B cell (primary cell): ENCODE data around the gene TTC9. TPM values are rescaled to one million over a fixed set of nuclear protein-coding genes. Genes with fewer than 3 reads are reported as not detected.

Experiments
- ATAC-seq: fragments of 200-7000 bp; cut with Tn5 transposase; one replicate; pipeline ENCODE4 v1.10.0; 2021; ENCODE audit warnings: low read depth, mild to moderate bottlenecking, moderate number of reproducible peaks, moderate library complexity
- CTCF ChIA-PET: fragments of 350-600 bp; sonication (Branson Sonifier 250); formaldehyde crosslinking; loops from one replicate; lab custom pipeline; 2021; ENCODE audit warnings: antibody characterized with exemption, inconsistent platforms; lab: Charles Lee
- POLR2A ChIA-PET: fragments of 350-600 bp; sonication (Branson Sonifier 250); formaldehyde crosslinking; loops from one replicate; lab custom pipeline; 2021; ENCODE audit warnings: antibody characterized with exemption; lab: Charles Lee
- DNase-seq: peaks from one replicate; pipeline ENCODE4 v3.0.0; 2013
- H2AFZ ChIP-seq: 2 replicates; pipeline ENCODE4 v1.6.1; 2012; ENCODE audit warnings: mild to moderate bottlenecking, low read depth, low read length; ENCODE audit not compliant: insufficient read depth, poor library complexity, severe bottlenecking
- H3K27ac ChIP-seq, 2 donors: 1 replicate in 1 of 2; 2 replicates in 1 of 2; pipeline ENCODE4 v1.5.1; 2012 to 2013; ENCODE audit warnings: low read length in 2 of 2, mild to moderate bottlenecking in 2 of 2, moderate library complexity in 1 of 2
- H3K27me3 ChIP-seq, 4 experiments: fragments of 200-600 bp in 1 of 4; sonication (generic) in 1 of 4; replicated peaks in 1 of 4; 1 replicate in 2 of 4; 2 replicates in 2 of 4; pipeline versions ENCODE4 v1.6.1 to v1.7.0; 2013 to 2016; ENCODE audit warnings: low read length in 3 of 4, mild to moderate bottlenecking in 2 of 4, mixed read lengths in 1 of 4, moderate library complexity in 1 of 4; ENCODE audit not compliant: insufficient read depth in 4 of 4, control insufficient read depth in 3 of 4; ENCODE audit errors: control extremely low read depth in 1 of 4
- H3K36me3 ChIP-seq, 2 experiments: replicated peaks in 1 of 2; 1 replicate in 1 of 2; 2 replicates in 1 of 2; pipeline versions ENCODE4 v1.6.1 to v1.7.1; 2013; ENCODE audit warnings: low read length in 1 of 2; ENCODE audit not compliant: insufficient read depth in 2 of 2, control insufficient read depth in 1 of 2; ENCODE audit errors: control extremely low read depth in 1 of 2, extremely low read depth in 1 of 2
- H3K4me1 ChIP-seq, 2 donors: fragments of 200-600 bp in 1 of 2; sonication (generic) in 1 of 2; 1 replicate in 1 of 2; 2 replicates in 1 of 2; pipeline versions ENCODE4 v1.5.1 to v1.6.1; 2013 to 2017; ENCODE audit warnings: low read length in 2 of 2; ENCODE audit not compliant: control insufficient read depth in 2 of 2, insufficient read depth in 2 of 2
- H3K4me2 ChIP-seq: replicated peaks from 2 replicates; pipeline ENCODE3; 2012; ENCODE audit warnings: mild to moderate bottlenecking, low read depth, low read length; ENCODE audit not compliant: poor library complexity, severe bottlenecking
- H3K4me3 ChIP-seq, 5 experiments: fragments of 200-600 bp in 1 of 5; sonication (generic) in 1 of 5; 1 replicate in 3 of 5; 2 replicates in 2 of 5; pipeline versions ENCODE4 v1.5.1 to v1.7.0; 2011 to 2016; ENCODE audit warnings: low read length in 4 of 5, mild to moderate bottlenecking in 4 of 5, low read depth in 2 of 5, control low read depth in 1 of 5, moderate library complexity in 1 of 5; ENCODE audit not compliant: insufficient read depth in 1 of 5; ENCODE audit errors: control extremely low read depth in 1 of 5, extremely low read depth in 1 of 5
- H3K79me2 ChIP-seq: fragments of 200-600 bp; sonication (generic); one replicate; pipeline ENCODE4 v1.6.0; 2016; ENCODE audit warnings: low read length; ENCODE audit not compliant: control insufficient read depth, insufficient read depth
- H3K9ac ChIP-seq: fragments of 200-600 bp; sonication (generic); 2 replicates; pipeline ENCODE4 v1.6.1; 2017; ENCODE audit warnings: mild to moderate bottlenecking, low read length, moderate library complexity
- H3K9me3 ChIP-seq, 3 donors: one replicate each; pipeline versions ENCODE4 v1.6.1 to v1.7.1; 2013; ENCODE audit warnings: low read length in 2 of 3; ENCODE audit not compliant: control insufficient read depth in 2 of 3, insufficient read depth in 1 of 3; ENCODE audit errors: control extremely low read depth in 1 of 3
- H4K20me1 ChIP-seq: 2 replicates; pipeline ENCODE4 v1.6.0; 2012; ENCODE audit warnings: mild to moderate bottlenecking, low read length; ENCODE audit not compliant: insufficient read depth, control insufficient read depth, poor library complexity, severe bottlenecking
- H3K27ac Mint-ChIP-seq: one replicate; pipeline ENCODE4 v1.8.0; 2021; ENCODE audit warnings: mixed read lengths
- H3K27me3 Mint-ChIP-seq: one replicate; pipeline ENCODE4 v1.8.0; 2021; ENCODE audit warnings: mixed read lengths
- H3K4me1 Mint-ChIP-seq: one replicate; pipeline ENCODE4 v1.8.0; 2021; ENCODE audit warnings: mixed read lengths
- H3K4me3 Mint-ChIP-seq: one replicate; pipeline ENCODE4 v1.8.0; 2021; ENCODE audit warnings: mixed read lengths
- H3K9me3 Mint-ChIP-seq: one replicate; pipeline ENCODE4 v1.8.0; 2022; ENCODE audit warnings: mixed read lengths; ENCODE audit not compliant: insufficient read depth
- EZH2 ChIP-seq: IDR thresholded peaks from 2 replicates; pipeline ENCODE4 v1.6.1; 2012; ENCODE audit warnings: borderline replicate concordance, low read depth, mild to moderate bottlenecking, moderate library complexity, low read length; ENCODE audit not compliant: insufficient read depth, poor library complexity, severe bottlenecking
- WGBS: methylation state at CpG from one replicate; pipeline ENCODE4 v1.1.5; 2013; ENCODE audit warnings: missing lambda C conversion rate; ENCODE audit not compliant: insufficient coverage; 5-methylcytosine and 5-hydroxymethylcytosine counted together
- intact Hi-C: fragments of 100-400 bp; cut with micrococcal nuclease; formaldehyde crosslinking; loops from one replicate; pipeline ENCODE4 v1.10.0; 2022
- polyA plus RNA-seq: library from polyadenylated mRNA; depleted of rRNA; stranded (reverse); fragments of >200 nt; gene quantifications from 2 replicates; pipeline ENCODE4 v1.2.3, GENCODE V29; 2012
- total RNA-seq, 2 donors: library from RNA; stranded (reverse); fragments of 120-200 nt in 1 of 2; gene quantifications; 1 replicate in 1 of 2; 2 replicates in 1 of 2; pipeline versions ENCODE4 v1.2.3 to v1.2.4, GENCODE V29; 2013 to 2022
- TF ChIP-seq, protein P1 (sequence below): fragments of 200-600 bp; IDR thresholded peaks from one replicate; pipeline ENCODE4 v1.8.0; 2022; ENCODE audit warnings: antibody characterized with exemption, mild to moderate bottlenecking

TTC9 gene
- total and polyA plus RNA-seq, 2 donors (not counting 1 experiment from before 2014, with no cell fraction given): 15.3 to 16.3 TPM

- ChIA-PET CTCF (no interaction called here), POLR2A (no interaction called here)
- Histone ChIP-seq H3K9ac (no peak overlapping the region), H3K36me3 (no peaks in the 10 kb centered on the region), H4K20me1 (no peaks in the 10 kb centered on the region), H3K4me2 (no peak overlapping the region), H3K9me3 (no peaks in the 10 kb centered on the region), H3K27ac (no peak overlapping the region), H3K27me3 (no peaks in the 10 kb centered on the region), H2AFZ (no peak overlapping the region), H3K4me1 (no peaks in the 10 kb centered on the region), H3K79me2 (no peaks in the 10 kb centered on the region), H3K4me3 (no peak overlapping the region)
- TF ChIP-seq EZH2: no peak
- TF ChIP-seq, protein P1, sequence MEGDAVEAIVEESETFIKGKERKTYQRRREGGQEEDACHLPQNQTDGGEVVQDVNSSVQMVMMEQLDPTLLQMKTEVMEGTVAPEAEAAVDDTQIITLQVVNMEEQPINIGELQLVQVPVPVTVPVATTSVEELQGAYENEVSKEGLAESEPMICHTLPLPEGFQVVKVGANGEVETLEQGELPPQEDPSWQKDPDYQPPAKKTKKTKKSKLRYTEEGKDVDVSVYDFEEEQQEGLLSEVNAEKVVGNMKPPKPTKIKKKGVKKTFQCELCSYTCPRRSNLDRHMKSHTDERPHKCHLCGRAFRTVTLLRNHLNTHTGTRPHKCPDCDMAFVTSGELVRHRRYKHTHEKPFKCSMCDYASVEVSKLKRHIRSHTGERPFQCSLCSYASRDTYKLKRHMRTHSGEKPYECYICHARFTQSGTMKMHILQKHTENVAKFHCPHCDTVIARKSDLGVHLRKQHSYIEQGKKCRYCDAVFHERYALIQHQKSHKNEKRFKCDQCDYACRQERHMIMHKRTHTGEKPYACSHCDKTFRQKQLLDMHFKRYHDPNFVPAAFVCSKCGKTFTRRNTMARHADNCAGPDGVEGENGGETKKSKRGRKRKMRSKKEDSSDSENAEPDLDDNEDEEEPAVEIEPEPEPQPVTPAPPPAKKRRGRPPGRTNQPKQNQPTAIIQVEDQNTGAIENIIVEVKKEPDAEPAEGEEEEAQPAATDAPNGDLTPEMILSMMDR: no peak
- ATAC-seq (no peak), DNase-seq (no peak)
- H3K4me1 Mint-ChIP-seq: no peaks in the 10 kb centered on the region
- 68% methylated on average over 3 of the region's 3 CpGs for WGBS
- H3K27ac Mint-ChIP-seq: no peak overlapping the region
- no peaks in the 10 kb centered on the region for H3K9me3 Mint-ChIP-seq
- H3K4me3 Mint-ChIP-seq: no peak overlapping the region
- no peaks in the 10 kb centered on the region for H3K27me3 Mint-ChIP-seq
- intact Hi-C loops: no loop called here
These were observed 56.6 kb downstream of the TTC9 start for GRCh38 chr14:70698288-70698687.

DNA sequence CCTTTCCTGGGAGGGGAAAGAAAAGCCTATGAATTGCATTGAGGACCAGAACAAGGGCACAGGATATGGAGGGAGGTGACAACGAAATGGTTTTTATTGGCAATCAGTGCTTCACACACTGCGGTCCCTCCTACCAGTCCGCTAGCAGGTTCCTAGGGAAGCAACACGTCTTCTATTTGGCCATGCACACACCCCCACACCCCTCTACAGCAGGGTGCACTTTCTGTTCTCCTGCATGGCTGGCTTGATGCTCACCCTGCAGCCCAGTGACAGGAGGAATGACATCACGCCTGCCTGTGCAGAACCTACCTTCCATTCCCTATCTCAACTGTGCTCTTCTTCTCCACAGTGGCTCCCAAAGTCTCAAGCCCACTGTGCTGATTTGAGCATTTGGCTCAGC lies 57.9 kb downstream of the TTC9 start:
- Histone ChIP-seq H4K20me1 (no peaks in the 10 kb centered on the region), H3K4me2 (no peak overlapping the region), H2AFZ (no peak overlapping the region), H3K9me3 (no peaks in the 10 kb centered on the region), H3K9ac (no peak overlapping the region), H3K27me3 (no peaks in the 10 kb centered on the region), H3K4me3 (no peak overlapping the region), H3K27ac (no peak overlapping the region), H3K36me3 (no peaks in the 10 kb centered on the region), H3K4me1 (no peaks in the 10 kb centered on the region), H3K79me2 (no peaks in the 10 kb centered on the region)
- WGBS: 93% methylated on average over 5 of the region's 5 CpGs
- H3K27me3 Mint-ChIP-seq: no peaks in the 10 kb centered on the region
- ATAC-seq: no peak
- H3K27ac Mint-ChIP-seq: no peak overlapping the region
- no peak for DNase-seq
- ChIA-PET POLR2A (no interaction called here), CTCF (no interaction called here)
- intact Hi-C loops: no loop called here
- no peak overlapping the region for H3K4me3 Mint-ChIP-seq
- no peak for TF ChIP-seq EZH2
- TF ChIP-seq, protein P1: no peak
- H3K9me3 Mint-ChIP-seq: no peaks in the 10 kb centered on the region
- no peaks in the 10 kb centered on the region for H3K4me1 Mint-ChIP-seq
